SK-MEL-5 (cell line): ENCODE results near the gene EHF. TPM values are rescaled to one million over a fixed set of nuclear protein-coding genes. Genes with fewer than 3 reads are reported as not detected.
"Not testable (repeated sequence)": the region's sequence is repeated elsewhere in the genome, so short reads cannot be mapped to it uniquely, and the experiment has no call there.

ENCODE experiments used
- DNase-seq: peaks from one replicate; pipeline ENCODE4 v3.0.0-alpha.2; 2016; ENCODE audit warnings: low read depth, low spot score
- in situ Hi-C: cut with HindIII; loops from 2 replicates; pipeline ENCODE4 v1.10.0; 2016; ENCODE audit warnings: low sequenced_read_pairs, high pct_unique_total_duplicates, low pct_unique_long_range_greater_than_20kb
- total RNA-seq: library from RNA; depleted of rRNA; stranded (reverse); fragments of >200 nt; shearing (Covaris generic); gene quantifications from 2 replicates; pipeline ENCODE4 v1.2.3, GENCODE V29; 2014; rRNA removed

Gene EHF
- total RNA-seq, 1 experiment from 2014 or later: 0.13 TPM

DNA sequence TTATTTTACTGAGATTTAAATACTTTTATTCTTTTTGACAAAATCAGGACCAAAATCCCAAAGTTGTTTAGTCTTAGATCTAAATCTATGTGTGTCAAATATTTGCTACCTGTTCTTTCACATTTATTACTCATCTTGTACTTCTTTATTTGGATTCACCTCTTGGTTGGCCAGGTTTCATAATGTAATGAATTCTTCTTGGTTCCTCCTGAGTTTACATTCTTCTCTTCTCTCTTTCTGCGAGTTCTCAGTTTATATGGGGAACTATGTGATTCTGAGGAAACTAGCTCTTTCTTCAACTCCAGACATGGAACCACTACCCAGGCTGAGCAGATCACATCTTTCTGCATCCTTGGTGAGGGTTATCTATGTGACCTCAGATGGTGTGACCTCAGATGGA lies 50.2 kb downstream of the EHF start:
- in situ Hi-C loops: no loop called here
- DNase-seq: no peak

- DNase-seq: no peak
- in situ Hi-C loops: no loop called here
Observed at GRCh38 chr11:34671946-34672345, 51.1 kb downstream of the EHF start.

- no peak for DNase-seq
- in situ Hi-C loops: no loop called here
Observed at GRCh38 chr11:34674038-34674437, 53.1 kb downstream of the EHF start.

- DNase-seq: no peak
- in situ Hi-C loops: no loop called here
Observed at GRCh38 chr11:34676227-34676626, 55.3 kb downstream of the EHF start.

GRCh38 chr11:34679681-34680080 lies 58.8 kb downstream of the EHF start:
- in situ Hi-C loops: no loop called here
- DNase-seq: no peak

- in situ Hi-C loops: no loop called here
- no peak for DNase-seq
Observed at GRCh38 chr11:34680206-34680605, 59.3 kb downstream of the EHF start.

DNA sequence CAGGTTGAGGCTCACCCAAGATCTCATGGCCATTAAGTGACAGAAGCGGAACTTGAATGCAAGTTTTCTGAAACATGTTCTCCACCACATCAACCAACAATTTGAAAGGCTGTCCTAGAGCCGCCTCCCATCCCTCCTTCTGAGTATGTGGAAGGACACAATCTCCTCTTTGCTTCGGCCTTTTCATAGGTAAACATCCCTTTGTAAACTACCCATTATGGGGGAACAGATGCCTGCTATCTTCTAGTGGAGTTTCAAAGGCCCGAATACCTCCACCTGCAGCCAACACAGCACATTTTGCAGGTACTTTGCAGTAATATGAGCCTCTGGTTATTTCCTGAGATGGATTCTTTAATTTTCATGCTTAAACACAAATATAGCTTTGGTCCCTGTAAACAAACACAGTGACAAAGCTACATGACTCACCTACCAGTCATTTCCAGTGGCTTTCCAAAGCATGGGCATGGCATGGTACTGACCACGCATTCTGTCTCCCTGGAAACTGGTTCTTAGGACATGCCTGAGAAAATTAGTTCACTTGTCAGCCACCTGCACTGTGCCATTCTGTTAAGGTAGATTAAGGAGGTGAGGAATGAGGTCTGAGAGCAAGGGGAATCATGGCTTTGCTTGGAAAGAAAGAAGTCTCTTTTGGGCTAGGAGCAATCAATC lies 60.2 kb downstream of the EHF start:
- DNase-seq: no peak
- in situ Hi-C loops: no loop called here

DNA sequence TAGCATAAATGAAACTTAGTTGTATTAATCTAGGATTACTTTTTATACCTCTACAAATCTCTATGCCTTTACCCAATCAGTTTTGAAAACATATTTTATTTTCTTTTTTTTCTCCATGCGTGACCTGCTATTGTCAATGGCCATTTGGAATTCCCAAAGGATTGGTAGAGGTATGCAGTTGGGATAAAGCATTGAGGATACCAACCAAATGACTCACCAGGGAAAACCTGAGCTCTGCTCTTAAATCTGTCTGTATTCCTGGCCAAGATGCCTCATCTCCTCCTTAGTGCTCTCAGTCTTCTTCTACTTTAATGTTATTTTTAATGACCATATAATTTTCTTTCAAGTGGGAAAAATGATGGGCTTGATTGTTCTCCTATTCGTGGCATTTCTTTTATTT lies 61.9 kb downstream of the EHF start:
- DNase-seq: no peak
- in situ Hi-C loops: no loop called here

GRCh38 chr11:34683396-34683795 lies 62.5 kb downstream of the EHF start:
- in situ Hi-C loops: no loop called here
- no peak for DNase-seq

DNA sequence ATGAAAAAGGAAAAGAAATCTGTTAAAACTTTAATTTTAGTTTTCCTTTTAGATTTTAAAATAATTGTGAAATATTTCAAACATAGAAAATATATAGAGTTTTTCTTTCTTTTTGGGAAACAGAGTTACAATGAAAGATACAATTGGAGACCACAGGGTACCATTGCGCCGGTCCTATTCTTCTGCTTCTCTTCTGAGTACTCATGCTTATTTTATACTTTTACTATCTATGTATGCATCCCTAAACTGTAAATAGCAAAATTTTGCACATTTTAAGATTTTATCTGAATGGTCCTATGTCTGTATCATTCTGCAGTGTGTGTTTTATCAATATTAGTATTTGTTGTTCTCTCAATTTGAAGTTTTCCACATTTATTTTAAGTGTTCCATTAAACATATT lies 65.0 kb downstream of the EHF start:
- in situ Hi-C loops: no loop called here
- DNase-seq: no peak

GRCh38 chr11:34692299-34692698 lies 71.4 kb downstream of the EHF start:
- in situ Hi-C loops, DNase-seq: not testable (repeated sequence)

GRCh38 chr11:34696862-34697261 lies 76.0 kb downstream of the EHF start:
- in situ Hi-C loops: no loop called here

DNA sequence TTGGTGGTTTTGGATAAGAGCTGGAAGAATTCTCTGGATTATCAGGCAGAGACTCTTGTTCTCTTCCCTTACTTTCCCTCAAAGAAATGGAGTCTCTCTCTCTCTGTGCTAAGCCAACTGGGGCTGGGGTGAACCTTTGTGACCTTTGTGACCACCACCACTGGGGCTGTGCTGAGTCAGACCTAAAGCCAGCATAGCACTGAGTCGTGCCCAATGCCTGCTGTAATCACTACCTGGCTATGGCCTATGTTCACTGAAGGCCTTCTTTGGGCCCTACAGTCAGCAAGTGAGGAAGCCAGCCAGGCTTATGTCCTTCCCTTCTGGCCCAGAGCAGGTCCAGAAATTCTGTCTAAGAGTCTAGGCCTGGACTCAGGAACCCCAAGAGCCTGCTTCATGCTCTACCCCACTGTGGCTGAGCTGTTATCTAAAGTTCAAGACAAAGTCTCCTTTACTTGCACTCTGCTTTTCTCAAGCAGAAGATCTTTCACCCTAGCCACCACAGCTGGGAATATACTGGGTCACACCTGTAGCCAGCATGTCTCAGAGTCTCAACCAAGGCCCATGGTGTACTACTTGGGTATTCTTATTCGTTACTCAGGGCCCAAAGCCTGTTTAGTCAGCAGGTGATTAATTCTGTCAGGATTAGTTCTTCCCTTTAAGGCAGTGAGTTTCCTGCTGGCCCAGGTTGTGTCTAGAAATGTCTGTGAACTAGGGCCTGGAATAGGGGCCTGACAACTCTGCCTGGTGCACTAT lies 86.0 kb downstream of the EHF start:
- DNase-seq: no peak
- in situ Hi-C loops: no loop called here

More at GRCh38 chr11:34696862-34697261, 76.0 kb downstream of the EHF start:
- DNase-seq: no peak

DNA sequence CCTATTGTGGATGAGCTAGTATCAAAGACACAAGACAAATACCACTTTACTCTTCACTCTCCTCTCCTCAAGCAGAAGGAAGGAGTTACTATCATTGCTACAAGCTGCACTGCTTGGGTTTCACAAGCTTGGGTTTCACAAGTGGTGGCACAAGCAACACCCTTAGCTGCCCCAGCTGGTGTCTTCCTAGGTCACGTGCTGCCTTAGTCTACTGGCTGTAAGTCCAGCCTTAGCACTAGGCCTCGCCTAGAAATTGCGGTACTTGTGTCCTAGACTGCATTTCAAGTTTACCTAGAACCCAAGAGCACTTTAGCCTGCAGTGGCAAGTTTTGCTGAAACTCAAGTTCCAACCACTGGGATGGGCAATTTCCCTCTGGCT lies 86.6 kb downstream of the EHF start:
- no peak for DNase-seq
- in situ Hi-C loops: no loop called here

Other genes with a start within 250 kb of the EHF start
- 101 and 105 TPM in 2 replicates for gene CAT, start 182.2 kb upstream of the EHF start, total RNA-seq
- not detected in 2 replicates for gene ELF5, start 107.3 kb upstream of the EHF start, total RNA-seq